Endothelial cell of umbilical vein (primary cell): ENCODE results near the gene CRK.

Experiments
- CTCF ChIP-seq, 2 donors: IDR thresholded peaks; 1 replicate in 1 of 2; 2 replicates in 1 of 2; pipeline ENCODE4 v1.5.1; 2011; ENCODE audit warnings: low read length in 2 of 2, mild to moderate bottlenecking in 2 of 2, moderate library complexity in 2 of 2, control low read depth in 1 of 2, inconsistent platforms in 1 of 2, low read depth in 1 of 2; ENCODE audit not compliant: insufficient read depth in 1 of 2; ENCODE audit errors: extremely low read depth in 1 of 2
- EZH2 ChIP-seq: IDR thresholded peaks from 2 replicates; pipeline ENCODE4 v1.6.1; 2012; ENCODE audit warnings: borderline replicate concordance, low read depth, mild to moderate bottlenecking, moderate library complexity, low read length, inconsistent platforms; ENCODE audit not compliant: severe bottlenecking
- GATA2 ChIP-seq: IDR thresholded peaks from 2 replicates; pipeline ENCODE4 v1.7.0; 2011; ENCODE audit warnings: low read depth, mild to moderate bottlenecking, moderate library complexity, mixed read lengths, low read length; ENCODE audit not compliant: insufficient read length, insufficient read depth
- JUN ChIP-seq: IDR thresholded peaks from 2 replicates; pipeline ENCODE4 v1.6.1; 2011; ENCODE audit warnings: borderline replicate concordance, low read depth; ENCODE audit not compliant: insufficient read length, insufficient read depth
- MAX ChIP-seq: IDR thresholded peaks from 2 replicates; pipeline ENCODE4 v1.6.1; 2011; ENCODE audit not compliant: insufficient read depth, insufficient read length
- MYC ChIP-seq: IDR thresholded peaks from one replicate; pipeline ENCODE4 v1.6.1; 2011; ENCODE audit warnings: mild to moderate bottlenecking, low read depth, low read length
- POLR2A ChIP-seq: IDR thresholded peaks from 2 replicates; pipeline ENCODE4 v1.6.1; 2012; ENCODE audit warnings: low read depth, mild to moderate bottlenecking, control low read depth, low read length

GRCh38 chr17:1481736-1482135 is 25.7 kb upstream of the CRK start:
- TF ChIP-seq POLR2A (no peak), GATA2 (no peak), EZH2 (no peak), CTCF (IDR thresholded peaks at IDR 0.05; ENCODE audit: extremely low read depth in 1 of 2, insufficient read depth in 1 of 2, low read depth in 1 of 2, low read length in 2 of 2) (no peak), JUN (no peak), MAX (no peak), MYC (no peak)
